IPS DF 19.7 (cell line): Measurements from ENCODE around the gene MBTPS1.
A peak's percentile ranks its signal among the peaks of the same experiment; 100 is the strongest.

Experiments used
- DNase-seq: peaks from one replicate; pipeline ENCODE4 v3.0.0-alpha.2; 2013; ENCODE audit warnings: low read depth, low spot score

The MBTPS1 gene

GRCh38 chr16:84074721-84075120, 42.0 kb downstream of the MBTPS1 start:
- no peak for DNase-seq

GRCh38 chr16:84072014-84072413, 44.7 kb downstream of the MBTPS1 start:
- no peak for DNase-seq

- DNase-seq, result no peak
Observed at GRCh38 chr16:84071121-84071520, 45.6 kb downstream of the MBTPS1 start.

- DNase-seq, result no peak
Observed at GRCh38 chr16:84069540-84069939, 47.2 kb downstream of the MBTPS1 start.

GRCh38 chr16:84068783-84069462, 47.8 kb downstream of the MBTPS1 start:
- DNase-seq, result no peak

GRCh38 chr16:84068041-84068440, 48.7 kb downstream of the MBTPS1 start:
- no peak for DNase-seq

- no peak for DNase-seq
Observed at GRCh38 chr16:84067640-84068039, 49.1 kb downstream of the MBTPS1 start.

GRCh38 chr16:84065536-84066132, 51.1 kb downstream of the MBTPS1 start:
- DNase-seq, result no peak

GRCh38 chr16:84063980-84064379, 52.8 kb downstream of the MBTPS1 start:
- DNase-seq, result no peak

- peak; percentile 57 for DNase-seq
Observed at GRCh38 chr16:84062734-84063640, 53.8 kb downstream of the MBTPS1 start.

- no peak for DNase-seq
Observed at GRCh38 chr16:84061236-84061819, 55.4 kb downstream of the MBTPS1 start.

- no peak for DNase-seq
Observed at GRCh38 chr16:84059946-84060901, 56.5 kb downstream of the MBTPS1 start.

GRCh38 chr16:84059111-84059510, 57.6 kb downstream of the MBTPS1 start:
- DNase-seq, result no peak

- DNase-seq, result no peak
Observed at GRCh38 chr16:84058664-84059063, 58.1 kb downstream of the MBTPS1 start.

GRCh38 chr16:84058211-84058610, 58.5 kb downstream of the MBTPS1 start:
- no peak for DNase-seq

GRCh38 chr16:84056933-84057332, 59.8 kb downstream of the MBTPS1 start:
- no peak for DNase-seq

GRCh38 chr16:84055801-84056634, 60.7 kb downstream of the MBTPS1 start:
- DNase-seq, result no peak

- no peak for DNase-seq
Observed at GRCh38 chr16:84055366-84055765, 61.4 kb downstream of the MBTPS1 start.

- DNase-seq, result no peak
Observed at GRCh38 chr16:84054916-84055315, 61.8 kb downstream of the MBTPS1 start.

GRCh38 chr16:84054271-84054670, 62.5 kb downstream of the MBTPS1 start:
- no peak for DNase-seq
